Mononuclear cell (primary cell): Measurements from ENCODE around the gene CNTN1. TPM values are rescaled to one million over a fixed set of nuclear protein-coding genes. Genes with fewer than 3 reads are reported as not detected.
"Not testable (repeated sequence)": the region's sequence is repeated elsewhere in the genome, so short reads cannot be mapped to it uniquely, and the experiment has no call there.

ENCODE experiments used
- H3K27me3 ChIP-seq: 2 replicates; pipeline ENCODE4 v1.6.0; 2011; ENCODE audit warnings: low read length, control low read depth; ENCODE audit not compliant: insufficient read depth
- H3K4me1 ChIP-seq: 2 replicates; pipeline ENCODE4 v1.5.1; 2011; ENCODE audit warnings: mild to moderate bottlenecking, low read length, control low read depth; ENCODE audit not compliant: insufficient read depth
- H3K4me3 ChIP-seq: 2 replicates; pipeline ENCODE4 v1.5.1; 2011; ENCODE audit warnings: mild to moderate bottlenecking, low read length, moderate library complexity
- H3K9me3 ChIP-seq: 2 replicates; pipeline ENCODE4 v1.5.1; 2011; ENCODE audit warnings: low read depth, mild to moderate bottlenecking, control low read depth, low read length
- total RNA-seq: library from RNA; depleted of rRNA; stranded (reverse); fragments of >200 nt; gene quantifications from one replicate; pipeline ENCODE4 v1.2.3, GENCODE V29; 2012

The CNTN1 gene
- total RNA-seq, 1 donor, result not detected

DNA sequence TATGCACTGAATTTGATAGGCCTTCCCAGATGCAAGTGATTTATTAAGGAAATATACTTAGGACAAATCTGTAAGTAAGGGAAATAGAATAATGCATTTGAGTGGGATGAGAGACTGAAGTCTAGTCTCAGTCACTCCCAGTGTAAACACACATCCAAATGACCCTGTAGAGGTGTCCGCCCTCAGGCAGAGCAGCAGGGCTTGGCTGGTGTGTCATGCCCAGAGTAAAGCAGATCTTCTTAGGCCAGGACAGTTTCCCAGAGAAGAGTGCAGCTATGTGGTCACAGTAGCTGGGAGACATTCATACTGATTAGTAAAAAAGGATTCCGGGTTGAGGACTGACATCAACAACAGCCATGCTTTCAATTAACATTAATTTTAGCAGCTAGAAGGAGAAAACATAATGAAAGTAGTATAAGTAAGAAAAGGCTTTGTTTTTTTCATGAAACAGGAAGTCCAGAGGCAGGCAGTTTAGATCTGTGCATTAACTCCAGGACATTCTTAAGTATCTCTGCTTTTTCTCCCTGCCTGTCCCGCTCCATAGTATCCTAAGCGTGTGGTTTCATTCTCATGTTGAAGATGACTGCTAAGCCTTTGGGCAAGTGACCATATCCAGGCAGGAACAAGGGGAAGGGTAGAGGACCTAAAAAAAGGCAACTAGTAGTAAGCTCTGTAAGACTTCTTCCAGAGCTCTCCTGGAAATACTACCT, 35.7 kb downstream of the CNTN1 start:
- H3K4me1 ChIP-seq, result no peaks in the 10 kb centered on the region
- no peaks in the 10 kb centered on the region for H3K27me3 ChIP-seq
- no peak overlapping the region for H3K4me3 ChIP-seq
- no peaks in the 10 kb centered on the region for H3K9me3 ChIP-seq

DNA sequence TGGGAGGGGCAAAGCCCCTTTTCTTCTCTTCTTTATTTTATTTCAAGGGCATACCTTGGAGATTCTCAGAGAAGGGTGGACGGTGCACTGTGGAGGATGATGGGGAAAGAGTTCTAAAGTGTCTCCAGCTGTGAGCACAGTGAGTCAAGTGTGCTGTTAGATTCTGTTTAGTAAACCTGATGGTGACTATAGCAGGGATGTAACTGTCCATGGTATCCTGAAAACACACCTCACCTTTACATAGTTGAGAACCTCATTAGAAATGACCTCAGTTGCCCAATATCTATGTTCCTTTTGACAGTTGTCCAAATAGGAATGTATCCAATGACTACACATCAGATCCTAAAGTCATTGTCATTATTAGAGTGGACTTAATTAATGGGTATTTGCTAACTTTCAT, 38.0 kb downstream of the CNTN1 start:
- no peaks in the 10 kb centered on the region for H3K4me1 ChIP-seq
- H3K9me3 ChIP-seq, result no peaks in the 10 kb centered on the region
- no peak overlapping the region for H3K4me3 ChIP-seq
- no peaks in the 10 kb centered on the region for H3K27me3 ChIP-seq

DNA sequence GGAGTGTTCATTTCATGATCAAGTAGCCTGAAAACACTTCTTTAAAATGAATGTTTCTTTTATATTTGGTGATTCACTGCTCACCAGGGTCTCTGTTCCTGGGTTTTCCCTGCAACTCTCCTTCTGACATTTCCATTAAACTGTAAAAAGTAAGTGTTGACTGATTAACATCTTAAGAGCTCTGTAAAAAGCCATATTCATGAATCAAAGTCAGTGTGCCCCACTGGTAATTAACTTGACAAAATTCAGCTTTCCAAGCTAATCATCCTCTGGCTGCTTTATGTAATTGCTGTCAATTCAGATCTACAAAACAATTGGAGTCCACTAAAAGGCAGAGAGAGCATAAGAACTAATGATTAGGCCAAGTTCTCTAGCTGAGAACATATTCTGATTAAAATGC, 41.6 kb downstream of the CNTN1 start:
- Histone ChIP-seq H3K4me1 (no peaks in the 10 kb centered on the region), H3K27me3 (no peaks in the 10 kb centered on the region), H3K9me3 (no peaks in the 10 kb centered on the region), H3K4me3 (no peak overlapping the region)

DNA sequence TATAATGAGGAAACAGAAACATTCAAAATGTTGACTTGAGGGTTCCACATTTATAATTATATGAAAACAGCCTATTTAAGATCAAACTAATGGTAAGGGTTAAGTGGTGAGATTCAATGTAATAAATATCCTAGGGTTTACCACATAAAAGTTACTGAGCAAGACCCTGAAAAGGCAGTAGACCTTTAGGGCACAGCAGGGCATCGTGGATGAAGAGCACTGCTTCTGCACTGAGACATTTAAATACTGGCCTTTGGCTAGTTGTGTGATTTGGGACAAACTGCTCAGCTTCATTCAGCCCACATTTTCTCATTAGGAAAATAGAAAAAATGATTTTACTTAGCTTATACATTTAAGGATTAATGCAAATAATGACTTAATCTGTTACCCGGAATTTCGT, 42.0 kb downstream of the CNTN1 start:
- Histone ChIP-seq H3K4me3 (no peak overlapping the region), H3K4me1 (no peaks in the 10 kb centered on the region), H3K27me3 (no peaks in the 10 kb centered on the region), H3K9me3 (no peaks in the 10 kb centered on the region)

DNA sequence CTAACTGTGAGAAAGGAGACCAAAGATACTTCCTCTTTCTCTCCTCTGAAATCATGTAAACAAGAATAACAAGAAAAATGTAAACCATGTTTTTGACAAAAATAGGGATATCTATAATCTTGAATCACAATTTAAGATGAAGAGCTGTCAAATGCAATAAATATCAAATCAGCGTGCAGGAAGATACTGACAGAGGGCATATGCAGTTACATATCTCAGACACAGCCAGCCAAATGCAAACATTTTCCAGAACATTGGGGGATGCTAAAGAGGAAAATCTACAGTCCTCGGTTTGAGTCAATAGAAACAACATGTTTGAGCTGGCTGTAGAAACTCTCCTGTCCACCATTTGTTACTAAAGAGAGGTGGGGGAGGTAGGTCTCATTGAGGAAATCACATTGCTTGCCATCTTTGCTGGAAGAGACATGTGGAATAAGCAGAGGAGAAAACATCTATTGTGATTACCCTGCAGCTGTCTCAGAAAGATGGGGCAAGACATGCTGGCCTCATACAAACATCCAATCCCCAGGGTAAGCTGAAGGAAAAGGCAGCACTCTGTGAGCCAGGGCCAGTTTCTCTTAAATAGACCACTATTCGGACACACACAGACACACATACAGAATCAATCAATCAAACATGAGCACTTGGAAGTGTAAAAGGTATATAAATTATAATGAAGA, 43.5 kb downstream of the CNTN1 start:
- no peak overlapping the region for H3K4me3 ChIP-seq
- H3K27me3 ChIP-seq, result no peaks in the 10 kb centered on the region
- H3K4me1 ChIP-seq, result no peaks in the 10 kb centered on the region
- no peaks in the 10 kb centered on the region for H3K9me3 ChIP-seq

DNA sequence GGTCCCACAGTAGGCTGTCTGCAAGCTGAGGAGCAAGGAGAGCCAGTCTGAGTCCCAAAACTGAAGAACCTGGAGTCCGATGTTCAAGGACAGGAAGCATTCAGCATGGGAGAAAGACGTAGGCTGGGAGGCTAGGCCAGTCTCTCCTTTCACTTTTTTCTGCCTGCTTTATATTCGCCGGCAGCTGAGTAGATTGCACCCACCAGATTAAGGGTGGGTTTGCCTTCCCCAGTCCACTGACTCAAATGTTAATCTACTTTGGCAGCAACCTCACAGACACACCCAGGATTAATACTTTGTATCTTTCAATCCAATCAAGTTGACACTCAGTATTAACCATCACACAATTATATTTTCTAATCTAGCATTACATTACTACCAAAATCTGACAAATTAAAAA, 45.2 kb downstream of the CNTN1 start:
- H3K9me3 ChIP-seq, H3K4me3 ChIP-seq, H3K27me3 ChIP-seq, H3K4me1 ChIP-seq: not testable (repeated sequence)

DNA sequence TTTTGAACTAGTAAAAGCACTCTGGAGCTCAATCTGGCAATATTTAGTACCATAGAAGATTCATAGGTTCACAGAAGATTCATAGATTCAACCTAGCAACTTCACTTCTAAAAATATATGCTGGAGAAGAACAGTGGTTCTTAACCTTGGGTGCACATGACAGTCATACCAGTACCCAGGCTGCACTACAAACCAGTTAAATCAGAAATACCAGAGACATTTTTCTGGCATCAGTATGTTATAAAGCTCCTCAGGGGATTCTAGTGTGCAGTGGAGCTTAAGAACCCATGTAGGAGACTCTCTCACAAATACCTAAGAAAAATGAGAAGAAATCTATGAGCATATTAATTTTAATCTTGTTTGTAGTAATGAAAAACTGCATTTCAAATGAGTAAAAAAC, 46.6 kb downstream of the CNTN1 start:
- H3K4me1 ChIP-seq, result no peaks in the 10 kb centered on the region
- H3K9me3 ChIP-seq, result no peaks in the 10 kb centered on the region
- no peaks in the 10 kb centered on the region for H3K27me3 ChIP-seq
- H3K4me3 ChIP-seq, result no peak overlapping the region

DNA sequence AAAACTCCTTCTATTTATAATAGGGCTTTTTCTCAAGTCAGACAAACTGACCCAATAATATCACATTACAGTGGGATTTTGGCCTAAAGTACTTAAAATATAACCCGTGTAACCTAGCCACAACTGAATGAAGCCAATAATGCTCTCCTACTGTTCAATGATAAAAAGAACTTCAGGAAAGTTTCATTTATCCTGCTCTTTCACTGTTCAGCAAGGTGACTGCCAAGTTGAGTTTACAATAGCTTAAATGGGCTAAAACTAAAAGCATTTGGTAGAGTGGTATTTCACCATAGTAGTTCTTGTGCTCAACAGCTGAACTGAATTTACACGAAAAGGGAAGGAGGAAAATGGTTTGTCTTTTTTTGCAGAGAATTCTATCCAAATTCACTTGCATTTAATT, 49.8 kb downstream of the CNTN1 start:
- no peaks in the 10 kb centered on the region for H3K4me1 ChIP-seq
- no peak overlapping the region for H3K4me3 ChIP-seq
- no peaks in the 10 kb centered on the region for H3K27me3 ChIP-seq
- H3K9me3 ChIP-seq, result no peaks in the 10 kb centered on the region

DNA sequence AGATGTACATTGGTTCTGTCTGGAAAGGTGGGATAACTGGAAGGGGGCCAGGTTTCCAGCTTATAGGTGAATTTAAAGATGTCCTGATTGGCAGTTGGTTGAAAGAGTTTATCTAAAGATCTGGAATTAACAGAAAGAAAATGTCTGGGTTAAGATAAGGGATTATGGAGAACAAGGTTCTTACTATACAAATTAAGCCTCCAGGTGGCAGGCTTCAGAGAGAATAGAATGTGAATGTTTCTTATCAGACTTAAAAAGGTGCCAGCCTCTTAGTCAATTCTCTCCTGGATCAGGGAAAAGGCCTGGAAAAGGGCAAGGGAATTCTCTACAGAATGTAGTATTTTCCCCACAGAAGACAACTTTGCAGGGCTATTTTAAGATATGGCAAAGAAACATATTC, 53.1 kb downstream of the CNTN1 start:
- no peaks in the 10 kb centered on the region for H3K4me1 ChIP-seq
- H3K27me3 ChIP-seq, result no peaks in the 10 kb centered on the region
- H3K4me3 ChIP-seq, result no peak overlapping the region
- H3K9me3 ChIP-seq, result no peaks in the 10 kb centered on the region

DNA sequence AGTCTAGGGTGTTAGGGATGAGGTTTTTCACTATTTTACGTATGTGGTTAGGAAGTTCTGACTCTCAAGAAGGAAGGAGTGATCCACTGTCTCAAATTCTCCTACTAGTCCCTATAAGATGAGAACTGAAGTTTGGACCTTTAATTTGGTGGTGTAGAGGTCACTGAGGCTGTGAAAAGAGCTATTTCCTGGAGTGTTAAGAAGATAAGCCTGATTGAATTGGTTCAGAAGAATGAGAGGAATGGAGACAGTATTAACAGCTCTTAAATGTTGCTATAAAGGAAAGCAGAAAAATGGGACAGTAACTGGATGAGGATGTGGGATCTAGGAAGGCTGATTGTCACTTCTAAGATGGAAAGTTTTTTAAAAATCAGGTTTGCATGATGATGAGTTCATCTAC, 57.6 kb downstream of the CNTN1 start:
- H3K27me3 ChIP-seq, result no peaks in the 10 kb centered on the region
- no peaks in the 10 kb centered on the region for H3K9me3 ChIP-seq
- no peak overlapping the region for H3K4me3 ChIP-seq
- H3K4me1 ChIP-seq, result no peaks in the 10 kb centered on the region

DNA sequence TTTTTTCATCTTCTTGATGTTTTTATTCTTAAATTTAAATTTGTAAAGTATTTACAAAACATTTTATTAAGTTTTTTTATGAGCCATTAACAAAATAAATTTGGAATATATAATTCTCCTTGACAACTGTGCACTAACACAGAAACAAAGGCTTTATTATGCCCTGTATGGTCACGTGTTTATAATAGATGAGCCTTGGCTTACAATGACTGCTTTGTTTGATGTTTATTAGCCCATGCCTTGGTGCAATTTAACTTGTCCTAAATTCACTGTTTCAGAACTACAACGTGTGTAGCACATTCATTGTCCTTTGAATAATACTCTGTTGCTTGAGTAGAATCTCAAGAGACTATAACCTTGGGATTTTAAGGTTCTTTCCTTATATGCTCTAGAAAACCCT, 59.8 kb downstream of the CNTN1 start:
- Histone ChIP-seq H3K9me3 (no peaks in the 10 kb centered on the region), H3K4me3 (no peak overlapping the region), H3K27me3 (no peaks in the 10 kb centered on the region), H3K4me1 (no peaks in the 10 kb centered on the region)

DNA sequence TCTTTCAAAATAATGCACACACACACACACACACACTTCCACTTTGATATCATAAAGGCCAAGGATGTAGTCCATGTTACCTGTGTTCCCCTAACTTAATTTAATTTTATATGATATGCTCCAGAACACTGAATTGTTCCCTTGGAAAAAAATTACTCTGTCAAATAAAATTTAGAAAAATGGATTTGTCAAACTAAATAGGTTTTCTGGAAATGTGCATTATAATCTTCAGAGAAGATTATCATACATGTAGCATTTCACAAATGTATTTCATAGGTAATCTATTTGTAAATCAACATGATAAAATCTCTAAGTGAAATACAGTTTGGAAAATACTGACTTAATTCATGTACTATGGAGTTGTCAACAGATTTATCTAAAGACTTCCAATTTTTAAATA, 68.6 kb downstream of the CNTN1 start:
- H3K4me3 ChIP-seq, result no peak overlapping the region
- no peaks in the 10 kb centered on the region for H3K27me3 ChIP-seq
- H3K9me3 ChIP-seq, result no peaks in the 10 kb centered on the region
- H3K4me1 ChIP-seq, result no peaks in the 10 kb centered on the region

DNA sequence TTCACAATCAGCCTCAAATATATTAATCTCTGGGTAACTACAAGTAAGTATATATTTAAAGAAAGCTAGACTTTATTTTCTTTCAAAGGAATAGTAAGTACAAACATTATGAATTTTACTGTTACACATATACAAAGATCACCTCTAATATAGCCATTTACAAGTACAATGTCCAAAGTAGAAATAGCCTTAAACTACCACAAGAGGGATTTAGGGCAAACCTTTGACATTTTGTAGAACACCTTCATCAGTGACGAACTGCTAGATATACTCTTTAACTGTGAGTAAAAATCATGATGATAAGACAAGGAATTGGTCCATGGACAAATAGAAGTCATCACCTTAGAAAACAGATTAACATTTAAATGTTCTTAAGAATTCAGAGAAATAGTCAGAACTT, 69.8 kb downstream of the CNTN1 start:
- Histone ChIP-seq H3K27me3 (no peaks in the 10 kb centered on the region), H3K9me3 (no peaks in the 10 kb centered on the region), H3K4me3 (no peak overlapping the region), H3K4me1 (no peaks in the 10 kb centered on the region)

DNA sequence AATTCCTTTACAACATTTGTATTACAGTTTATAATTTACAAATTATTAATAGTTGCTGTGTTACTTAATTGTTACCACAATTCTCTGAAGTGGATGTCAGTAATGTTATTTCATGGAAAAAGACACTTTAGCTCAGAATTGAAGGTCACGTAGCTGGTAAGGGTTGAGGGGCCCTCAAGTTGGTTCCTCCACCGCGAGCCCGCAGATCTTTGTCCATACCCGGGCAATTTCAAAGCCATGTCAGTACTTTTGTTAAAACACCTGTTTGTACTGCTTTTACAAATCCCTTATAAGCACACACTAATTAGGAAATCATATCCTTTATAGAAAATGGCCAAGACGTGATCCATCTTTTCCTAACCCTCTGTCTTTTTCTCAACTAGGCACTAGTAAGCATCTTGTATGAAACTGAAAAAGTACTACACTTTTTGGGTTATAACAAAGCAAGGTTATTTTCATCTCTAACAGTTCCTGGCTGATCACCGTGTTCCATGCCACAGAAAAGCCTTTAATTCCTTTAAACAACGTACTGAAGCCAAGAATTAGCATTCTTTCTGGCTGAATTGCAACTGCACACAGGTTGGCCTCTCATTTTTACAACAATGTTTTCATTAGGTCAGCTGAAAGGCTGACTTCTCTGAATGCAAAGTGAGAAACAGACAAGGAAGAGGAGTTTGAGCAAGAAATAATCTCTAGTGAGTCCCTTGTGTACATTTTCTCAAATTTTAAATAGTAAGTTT, 76.1 kb downstream of the CNTN1 start:
- no peaks in the 10 kb centered on the region for H3K27me3 ChIP-seq
- H3K4me3 ChIP-seq, result no peak overlapping the region
- no peaks in the 10 kb centered on the region for H3K4me1 ChIP-seq
- no peaks in the 10 kb centered on the region for H3K9me3 ChIP-seq

DNA sequence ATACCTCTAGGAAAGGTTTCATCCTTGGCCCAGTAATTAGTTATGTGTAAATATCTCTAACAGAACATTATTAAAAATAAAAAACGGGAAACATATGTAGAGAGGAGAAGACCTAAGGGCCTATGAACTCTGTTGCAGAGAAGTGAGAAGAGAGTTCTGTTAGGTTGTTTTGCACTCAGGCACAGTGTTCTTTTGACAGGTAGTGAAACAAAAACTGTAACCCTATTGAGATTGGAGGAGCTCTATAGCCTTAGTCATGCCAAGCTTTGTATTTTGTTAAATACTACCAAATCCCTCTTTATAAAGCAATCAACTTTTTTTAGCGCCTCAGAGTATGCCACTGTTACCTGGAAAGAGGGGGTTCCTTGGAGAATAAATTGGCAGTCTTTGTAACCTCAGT, 77.6 kb downstream of the CNTN1 start:
- Histone ChIP-seq H3K4me3 (no peak overlapping the region), H3K9me3 (no peaks in the 10 kb centered on the region), H3K27me3 (no peaks in the 10 kb centered on the region), H3K4me1 (no peaks in the 10 kb centered on the region)

DNA sequence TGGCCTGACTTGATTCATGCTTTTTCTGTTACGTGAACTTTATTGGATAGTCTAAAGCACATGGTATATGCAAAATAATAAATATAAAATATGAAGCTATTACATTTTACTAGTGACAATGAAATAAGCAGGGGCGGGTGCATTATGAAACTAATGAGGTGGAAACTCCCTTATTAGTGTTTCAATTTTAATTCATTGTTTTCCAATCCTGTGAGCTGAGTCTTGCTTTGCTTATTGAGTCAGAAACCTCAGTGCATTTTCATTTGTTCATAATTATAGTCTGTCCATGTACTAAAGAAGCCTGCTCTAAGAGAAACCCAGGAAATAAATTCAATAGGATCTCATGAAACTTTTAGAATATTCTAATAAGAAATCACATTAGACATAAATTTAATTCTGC, 78.5 kb downstream of the CNTN1 start:
- Histone ChIP-seq H3K4me3 (no peak overlapping the region), H3K9me3 (no peaks in the 10 kb centered on the region), H3K4me1 (no peaks in the 10 kb centered on the region), H3K27me3 (no peaks in the 10 kb centered on the region)
